ENCODE results near the gene TAAR5.
"Not testable (repeated sequence)": the region's sequence is repeated elsewhere in the genome, so short reads cannot be mapped to it uniquely, and the experiment has no call there.

Gene TAAR5

DNA sequence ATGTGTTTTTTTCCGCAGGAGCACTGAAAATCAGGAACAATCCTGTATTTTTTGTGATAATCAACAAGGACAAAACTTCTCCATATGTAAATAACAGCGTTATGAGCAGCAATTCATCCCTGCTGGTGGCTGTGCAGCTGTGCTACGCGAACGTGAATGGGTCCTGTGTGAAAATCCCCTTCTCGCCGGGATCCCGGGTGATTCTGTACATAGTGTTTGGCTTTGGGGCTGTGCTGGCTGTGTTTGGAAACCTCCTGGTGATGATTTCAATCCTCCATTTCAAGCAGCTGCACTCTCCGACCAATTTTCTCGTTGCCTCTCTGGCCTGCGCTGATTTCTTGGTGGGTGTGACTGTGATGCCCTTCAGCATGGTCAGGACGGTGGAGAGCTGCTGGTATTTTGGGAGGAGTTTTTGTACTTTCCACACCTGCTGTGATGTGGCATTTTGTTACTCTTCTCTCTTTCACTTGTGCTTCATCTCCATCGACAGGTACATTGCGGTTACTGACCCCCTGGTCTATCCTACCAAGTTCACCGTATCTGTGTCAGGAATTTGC, 19.2 kb downstream of the TAAR5 start, which contains the start of gene TAAR6:
TAAR6 (plus strand) TSS at position 102 of the 557 bp plus-strand sequence; CDS start at position 102, 0 bp downstream.
- DNase-seq (ENCODE audit: low read depth in 2 of 2), result no peak

DNA sequence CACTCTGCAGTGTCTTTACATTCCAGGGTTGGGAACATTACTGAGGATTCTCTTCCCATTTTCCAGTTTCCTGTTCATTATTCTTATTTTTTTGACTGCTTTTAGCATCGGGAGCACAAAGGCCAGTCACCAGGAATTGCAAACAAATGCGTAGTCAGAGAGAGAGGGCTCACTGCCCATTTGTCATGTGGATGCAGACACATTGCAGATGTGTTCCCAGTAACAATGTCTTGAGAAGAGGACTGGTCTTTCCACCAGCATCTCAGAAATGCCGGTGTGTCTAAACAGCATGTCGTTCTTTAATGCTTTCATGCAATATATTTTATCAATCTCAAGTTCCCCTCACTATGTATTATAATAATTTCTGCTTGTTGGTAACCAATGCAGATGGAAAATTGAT, 20.4 kb downstream of the TAAR5 start:
- DNase-seq (ENCODE audit: low read depth in 2 of 2), result no peak

DNA sequence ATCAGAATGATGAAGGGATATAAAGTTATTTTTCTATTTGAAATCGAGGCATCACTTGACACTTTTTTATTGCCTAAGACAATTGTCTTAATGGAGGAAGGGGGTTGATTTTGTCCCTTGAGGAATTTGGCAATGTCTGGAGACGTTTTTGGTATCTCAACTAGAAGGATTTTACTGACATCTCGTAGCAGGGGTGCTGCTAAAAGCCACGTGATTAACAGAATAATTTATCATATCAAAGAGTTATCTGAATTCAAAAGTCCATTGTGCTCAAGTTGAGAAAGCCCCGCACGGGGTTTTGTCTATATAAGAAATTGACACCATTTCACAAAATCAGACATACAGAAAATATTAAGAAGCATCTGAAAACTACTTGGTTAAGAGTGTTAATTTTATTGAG, 20.9 kb downstream of the TAAR5 start:
- DNase-seq (ENCODE audit: low read depth in 2 of 2), result no peak

DNA sequence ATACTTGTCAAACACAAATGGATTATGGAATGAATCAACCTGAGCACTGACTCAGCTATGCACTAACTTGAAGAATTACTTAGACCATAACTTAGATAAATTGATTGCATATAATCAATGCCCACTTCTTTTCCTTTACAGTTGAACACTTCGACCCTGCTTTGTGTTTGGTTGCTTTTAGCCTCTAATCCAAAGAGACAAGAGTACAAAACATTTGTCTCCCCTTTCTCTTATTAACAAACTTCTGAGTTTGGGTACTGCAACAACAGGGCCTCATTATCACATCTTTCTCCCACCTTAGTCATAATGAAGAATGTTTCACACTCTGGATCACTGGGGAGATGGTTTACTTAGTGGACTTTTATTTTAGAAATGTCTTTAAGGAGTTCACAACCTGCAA, 22.0 kb downstream of the TAAR5 start:
- no peak for DNase-seq (ENCODE audit: low read depth in 2 of 2)

DNA sequence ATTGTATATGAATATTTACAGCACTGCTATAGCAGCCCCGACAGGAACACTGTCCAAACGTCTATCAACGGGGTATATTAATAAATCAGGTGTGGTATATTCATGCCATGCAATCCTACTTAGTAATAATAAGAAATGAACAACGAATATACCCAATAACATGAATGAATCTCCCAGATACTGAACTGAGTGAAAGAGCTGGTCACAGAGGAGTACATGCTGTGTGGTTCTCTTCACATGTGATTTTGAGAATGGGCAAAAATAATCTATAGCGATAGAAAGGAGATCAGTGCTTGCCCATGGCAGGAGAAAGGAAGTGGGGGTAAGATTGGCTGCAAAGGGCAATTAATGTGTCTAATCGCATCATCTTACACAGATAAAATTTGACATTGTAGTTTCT, 23.1 kb downstream of the TAAR5 start:
- DNase-seq (ENCODE audit: low read depth in 2 of 2), result no peak

DNA sequence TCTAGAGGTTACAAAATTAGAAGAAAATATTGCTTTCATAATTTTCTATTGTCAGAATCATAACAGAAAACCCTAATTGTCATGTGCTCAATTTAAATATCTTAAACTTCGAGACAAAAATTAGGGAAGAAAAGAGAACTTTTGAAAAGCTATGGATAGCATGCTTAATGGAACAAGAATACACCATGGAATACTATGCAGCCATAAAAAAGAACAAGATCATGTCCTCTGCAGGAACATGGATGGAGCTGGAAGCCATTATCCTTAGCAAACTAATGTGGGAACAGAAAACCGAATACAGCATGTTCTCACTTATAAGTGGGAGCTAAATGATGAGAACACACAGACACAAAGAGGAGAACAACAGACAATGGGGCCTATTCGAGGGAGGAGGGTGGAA, 29.5 kb downstream of the TAAR5 start:
- not testable (repeated sequence) for DNase-seq (ENCODE audit: low read depth in 2 of 2)

DNA sequence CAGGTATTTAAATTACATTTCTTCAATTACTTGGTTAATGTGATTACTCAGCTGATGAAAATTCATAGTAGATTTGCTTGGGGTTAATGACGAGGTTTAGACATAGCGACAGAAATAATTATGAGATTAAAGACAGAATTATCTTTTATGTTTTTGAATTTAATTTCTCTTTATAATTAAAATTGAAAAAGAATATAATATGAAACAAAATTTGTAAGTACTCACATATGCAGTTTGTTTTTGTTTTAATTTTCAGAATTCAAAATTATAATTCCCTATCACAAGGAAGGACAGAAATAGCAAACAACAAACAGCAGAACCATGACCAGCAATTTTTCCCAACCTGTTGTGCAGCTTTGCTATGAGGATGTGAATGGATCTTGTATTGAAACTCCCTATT, 37.2 kb downstream of the TAAR5 start, which contains the start of gene TAAR8:
TAAR8 (plus strand) TSS at position 301 of the 400 bp plus-strand sequence; CDS start at position 322, 21 bp downstream.
- no peak for DNase-seq (ENCODE audit: low read depth in 2 of 2)

DNA sequence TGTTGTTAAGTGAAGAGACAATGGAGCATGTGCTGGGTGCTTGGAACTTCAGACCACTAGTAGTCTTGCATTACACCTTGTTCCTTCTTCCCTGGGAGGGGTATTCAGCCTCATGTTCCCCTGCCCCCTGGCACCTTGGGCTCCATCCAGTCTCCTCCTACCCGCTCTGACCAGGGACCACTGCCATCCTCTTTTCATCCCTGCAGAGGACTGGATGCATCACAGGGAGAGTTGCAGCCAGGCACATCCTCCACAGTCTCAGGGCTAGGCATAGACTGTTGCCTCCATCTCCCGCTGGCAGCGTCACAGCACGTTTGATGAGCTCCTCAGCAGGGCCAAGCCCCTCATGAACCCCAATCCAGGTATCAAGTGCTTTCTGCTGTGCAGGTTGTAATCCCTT, 38.3 kb downstream of the TAAR5 start:
- no peak for DNase-seq (ENCODE audit: low read depth in 2 of 2)

DNA sequence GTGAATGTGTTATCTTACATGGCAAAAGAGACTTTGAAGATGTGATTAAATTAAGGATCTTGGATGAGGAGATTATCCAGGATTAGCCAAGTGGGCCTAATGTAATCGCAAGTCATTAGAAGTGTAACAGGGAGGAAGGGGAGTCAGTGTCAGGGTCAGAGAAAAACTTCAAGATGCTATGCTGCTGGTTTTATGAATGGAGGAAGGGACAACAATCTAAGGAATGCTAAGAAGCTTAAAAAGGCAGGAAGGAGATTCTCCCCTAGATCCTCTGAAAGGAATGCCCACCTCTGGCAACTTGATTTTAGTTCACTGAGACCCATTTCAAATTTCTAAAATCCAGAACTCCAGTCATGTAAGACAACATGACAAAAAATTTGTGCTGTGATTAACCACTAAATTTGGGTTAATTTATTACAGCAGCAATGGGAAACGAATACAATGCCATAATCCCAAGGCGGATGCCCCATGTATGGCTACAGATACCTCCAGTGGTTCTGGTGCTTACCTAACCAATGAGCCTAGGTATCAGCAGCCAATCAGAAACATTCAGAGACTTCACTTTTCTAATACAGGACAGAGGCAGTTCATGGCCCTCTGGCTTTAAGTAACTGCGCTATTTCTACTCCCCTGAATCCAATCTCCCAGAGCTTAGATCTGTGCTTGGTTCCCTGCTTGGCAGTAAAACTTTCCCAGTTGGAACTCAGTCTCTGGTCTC, 40.6 kb downstream of the TAAR5 start:
- no peak for DNase-seq (ENCODE audit: low read depth in 2 of 2)

DNA sequence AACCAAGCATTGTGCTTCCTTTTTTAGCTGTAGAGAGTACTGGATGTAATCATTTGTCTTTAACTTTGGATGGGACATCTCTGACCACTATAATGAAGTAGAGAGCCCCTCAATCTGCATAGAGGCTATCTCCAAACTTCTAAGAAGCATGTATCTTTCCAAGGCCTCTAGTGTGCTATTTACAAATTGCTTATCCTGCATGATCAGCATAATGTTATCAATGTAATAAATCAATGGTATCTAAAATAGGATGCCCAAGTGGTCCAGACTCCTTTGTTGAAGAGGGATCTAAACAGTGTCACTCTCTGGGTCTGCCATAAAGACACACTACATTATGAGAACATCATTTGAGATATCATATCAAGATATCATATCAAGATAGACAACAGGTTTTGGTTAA, 44.7 kb downstream of the TAAR5 start:
- no peak for DNase-seq (ENCODE audit: low read depth in 2 of 2)

Measured in stimulated activated CD8-positive, alpha-beta memory T cell treated with anti-CD3 and anti-CD28 coated beads, Interleukin-7, amount 100 ng/mL, for 1 hour (primary cell).